Left lung (tissue), 10 donors: ENCODE measurements around the gene MED9. TPM values are rescaled to one million over a fixed set of nuclear protein-coding genes. Genes with fewer than 3 reads are reported as not detected.

ENCODE experiments used
- ATAC-seq: fragments of 200-7000 bp; cut with Tn5 transposase; one replicate; pipeline ENCODE4 v1.9.1; 2020; ENCODE audit warnings: moderate library complexity
- DNase-seq, 4 donors: peaks; one replicate each; pipeline ENCODE4 v3.0.0-alpha.2; 2013 to 2020
- H3K27ac ChIP-seq, 2 donors: fragments of 200-600 bp; sonication (generic) in 1 of 2; one replicate each; pipeline versions ENCODE4 v1.5.0 to v1.8.0; 2020 to 2021
- H3K27me3 ChIP-seq, 2 donors: fragments of 200-600 bp; sonication (generic) in 1 of 2; one replicate each; pipeline versions ENCODE4 v1.5.0 to v1.8.0; 2020 to 2021
- H3K36me3 ChIP-seq, 2 donors: fragments of 200-600 bp; sonication (generic) in 1 of 2; one replicate each; pipeline versions ENCODE4 v1.5.0 to v1.8.0; 2020 to 2021
- H3K4me1 ChIP-seq, 2 donors: fragments of 200-600 bp; one replicate each; pipeline ENCODE4 v1.8.0; 2021
- H3K4me3 ChIP-seq, 2 donors: fragments of 200-600 bp; sonication (generic) in 1 of 2; one replicate each; pipeline versions ENCODE4 v1.5.0 to v1.8.0; 2020 to 2021; ENCODE audit warnings: mild to moderate bottlenecking in 1 of 2
- H3K9me3 ChIP-seq, 2 donors: fragments of 200-600 bp; sonication (generic) in 1 of 2; one replicate each; pipeline versions ENCODE4 v1.5.0 to v1.8.0; 2020 to 2021
- intact Hi-C, 2 donors: fragments of 100-400 bp; cut with DNase I; formaldehyde crosslinking; loops; one replicate each; pipeline versions ENCODE4 v1.11.2 to v1.14.2; 2022
- polyA plus RNA-seq, 6 donors: library from polyadenylated mRNA; unstranded; fragments of 120-200 nt; gene quantifications; one replicate each; pipeline ENCODE4 v1.2.1, GENCODE V29; 2013; ENCODE audit not compliant: insufficient read length in 6 of 6
- total RNA-seq, 2 donors: library from RNA; stranded (reverse); fragmentation: NEBNext Ultra II Directional; extraction: Animal tissue kit (Norgen Biotek cat#: 25700); gene quantifications; one replicate each; pipeline ENCODE4 v1.2.1, GENCODE V29; 2021
- TF ChIP-seq, protein P1 (sequence below), 2 donors: fragments of 200-600 bp; sonication (generic) in 1 of 2; IDR thresholded peaks; one replicate each; pipeline versions ENCODE4 v1.5.0 to v1.8.0; 2021; ENCODE audit warnings: antibody characterized with exemption in 2 of 2
- donor health status: DM: no; HTN: yes; CAD: no.
- donor health status: DM: no; HTN: no; CAD: no.

Gene MED9
- total and polyA plus RNA-seq, 8 donors: 11.5 to 17.1 (median 16.2) TPM

- H3K27me3 ChIP-seq: peaks cover 0 to 21% of the 10 kb centered on the region in 2 donors
- intact Hi-C loops: loop anchor here in 1 of 2 donors (5.0 to 10.0 kb wide), 2 partner anchors 69 to 143 kb away; no protein-coding TSS in a partner anchor
These were observed 21.2 kb downstream of the MED9 start for GRCh38 chr17:17497845-17498520.

GRCh38 chr17:17498606-17499301 is 22.0 kb downstream of the MED9 start:
- Histone ChIP-seq H3K36me3 (no peaks in the 10 kb centered on the region), H3K27me3 (peaks cover 0 to 21% of the 10 kb centered on the region in 2 donors), H3K9me3 (no peaks in the 10 kb centered on the region), H3K4me3 (no peak overlapping the region), H3K4me1 (peaks cover 10 to 31% of the 10 kb centered on the region in 2 donors), H3K27ac (no peak overlapping the region)
- ATAC-seq (no peak), DNase-seq (peak in 1 of 4 donors; percentile 24)
- intact Hi-C loops: loop anchor here in 1 of 2 donors (5.0 to 10.0 kb wide), 2 partner anchors 69 to 144 kb away; no protein-coding TSS in a partner anchor
- TF ChIP-seq, protein P1, sequence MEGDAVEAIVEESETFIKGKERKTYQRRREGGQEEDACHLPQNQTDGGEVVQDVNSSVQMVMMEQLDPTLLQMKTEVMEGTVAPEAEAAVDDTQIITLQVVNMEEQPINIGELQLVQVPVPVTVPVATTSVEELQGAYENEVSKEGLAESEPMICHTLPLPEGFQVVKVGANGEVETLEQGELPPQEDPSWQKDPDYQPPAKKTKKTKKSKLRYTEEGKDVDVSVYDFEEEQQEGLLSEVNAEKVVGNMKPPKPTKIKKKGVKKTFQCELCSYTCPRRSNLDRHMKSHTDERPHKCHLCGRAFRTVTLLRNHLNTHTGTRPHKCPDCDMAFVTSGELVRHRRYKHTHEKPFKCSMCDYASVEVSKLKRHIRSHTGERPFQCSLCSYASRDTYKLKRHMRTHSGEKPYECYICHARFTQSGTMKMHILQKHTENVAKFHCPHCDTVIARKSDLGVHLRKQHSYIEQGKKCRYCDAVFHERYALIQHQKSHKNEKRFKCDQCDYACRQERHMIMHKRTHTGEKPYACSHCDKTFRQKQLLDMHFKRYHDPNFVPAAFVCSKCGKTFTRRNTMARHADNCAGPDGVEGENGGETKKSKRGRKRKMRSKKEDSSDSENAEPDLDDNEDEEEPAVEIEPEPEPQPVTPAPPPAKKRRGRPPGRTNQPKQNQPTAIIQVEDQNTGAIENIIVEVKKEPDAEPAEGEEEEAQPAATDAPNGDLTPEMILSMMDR (IDR thresholded peaks at IDR 0.05): no peak

More at GRCh38 chr17:17497845-17498520, 21.2 kb downstream of the MED9 start:
- no peak overlapping the region for H3K4me3 ChIP-seq
- no peak overlapping the region for H3K27ac ChIP-seq
- H3K36me3 ChIP-seq: peaks cover 0 to under 1% of the 10 kb centered on the region in 2 donors
- DNase-seq: peak in 1 of 4 donors; percentile 24
- ATAC-seq: no peak
- no peaks in the 10 kb centered on the region for H3K9me3 ChIP-seq
- peaks cover 10 to 34% of the 10 kb centered on the region in 2 donors for H3K4me1 ChIP-seq
- TF ChIP-seq, protein P1 (IDR thresholded peaks at IDR 0.05): no peak

DNA sequence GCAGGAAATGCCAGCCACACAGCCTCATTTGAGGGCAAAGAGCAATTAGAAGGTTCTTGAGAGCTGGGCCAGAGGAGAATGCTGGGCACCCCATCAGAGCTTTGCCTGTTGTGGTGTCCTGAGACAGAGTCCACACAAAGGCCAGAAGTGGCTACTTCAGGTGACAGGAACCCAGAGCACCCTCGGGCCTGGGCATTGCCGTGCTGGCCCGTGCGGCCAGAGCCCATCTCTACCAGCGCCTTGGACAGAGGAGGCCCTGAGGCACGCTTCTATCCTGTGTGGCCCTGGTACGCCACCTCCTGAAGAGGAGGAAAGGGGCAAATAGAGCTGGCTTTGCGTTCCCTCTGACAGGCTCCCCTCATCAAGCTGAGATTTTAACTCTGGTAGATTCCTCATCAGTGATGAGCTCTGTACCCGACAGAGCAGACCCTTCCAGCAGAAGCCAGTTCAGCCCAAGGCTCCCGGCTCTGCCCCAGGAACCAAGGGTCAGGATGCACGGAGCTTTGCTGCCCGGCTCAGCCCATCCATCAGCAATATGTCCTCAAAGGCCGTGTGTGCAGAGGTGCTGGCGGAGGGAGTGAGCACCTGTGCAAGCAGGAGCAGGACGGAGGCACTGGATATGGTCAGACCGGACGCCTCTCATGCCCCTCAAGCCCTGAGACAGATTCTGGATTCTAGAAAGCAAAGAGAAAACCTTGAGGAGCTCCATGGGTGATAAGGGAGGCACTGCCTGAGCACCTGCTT is 22.8 kb downstream of the MED9 start:
- Histone ChIP-seq H3K4me3 (no peak overlapping the region), H3K27ac (no peak overlapping the region), H3K4me1 (peaks cover 10 to 23% of the 10 kb centered on the region in 2 donors), H3K36me3 (no peaks in the 10 kb centered on the region), H3K9me3 (no peaks in the 10 kb centered on the region), H3K27me3 (peaks cover 0 to 21% of the 10 kb centered on the region in 2 donors)
- TF ChIP-seq, protein P1 (IDR thresholded peaks at IDR 0.05): no peak
- ATAC-seq (no peak), DNase-seq (peak in 1 of 4 donors; percentile 36)
- intact Hi-C loops: loop anchor here (5.0 to 10.0 kb wide), 3 partner anchors 68 to 145 kb away; no protein-coding TSS in a partner anchor

DNA sequence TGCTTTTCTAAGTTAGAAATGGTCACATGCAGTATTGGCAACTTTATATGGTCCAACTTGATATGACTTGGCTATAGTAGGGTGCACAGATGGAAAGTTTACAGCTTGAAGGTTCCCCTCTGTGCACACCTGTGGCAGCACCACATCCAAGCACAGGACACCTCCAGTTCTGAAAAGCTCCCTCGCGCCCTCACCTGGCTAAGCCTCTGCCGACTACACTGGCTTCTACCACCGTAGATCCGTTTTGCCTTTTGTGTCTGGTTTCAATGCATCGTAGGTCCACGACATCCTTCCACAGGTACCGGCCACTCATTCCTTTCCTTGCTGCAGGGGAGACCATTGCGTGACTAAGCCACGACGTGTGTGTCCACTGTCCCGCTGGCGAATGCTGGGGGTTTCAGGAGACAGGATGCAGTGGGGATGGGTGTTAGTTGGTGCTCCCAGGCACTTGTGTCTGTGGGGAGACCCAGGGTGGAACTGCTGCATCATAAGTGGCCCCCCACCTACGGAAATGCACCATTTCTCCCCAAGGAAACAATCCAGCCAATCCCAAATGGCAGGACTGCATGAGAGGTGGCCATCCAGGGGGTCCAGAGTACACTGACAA is 24.3 kb downstream of the MED9 start:
- intact Hi-C loops: loop anchor here in 1 of 2 donors (10.0 kb wide), 1 partner anchor 84 kb away; no protein-coding TSS in a partner anchor
- ATAC-seq (no peak), DNase-seq (peak in 1 of 4 donors; percentile 18)
- TF ChIP-seq, protein P1 (IDR thresholded peaks at IDR 0.05): no peak
- peaks cover 0 to 8% of the 10 kb centered on the region in 2 donors for H3K4me1 ChIP-seq
- H3K36me3 ChIP-seq: no peaks in the 10 kb centered on the region
- H3K27me3 ChIP-seq: peaks cover 0 to 5% of the 10 kb centered on the region in 2 donors
- H3K9me3 ChIP-seq: no peaks in the 10 kb centered on the region
- H3K4me3 ChIP-seq: no peak overlapping the region
- H3K27ac ChIP-seq: no peak overlapping the region
